HEK293 (cell line): Measurements from ENCODE around the gene ZNF609.

Experiments used
- CTCF ChIA-PET: fragments of 350-600 bp; formaldehyde crosslinking; extraction: SDS; loops from one replicate; lab custom pipeline; 2021; ENCODE audit warnings: antibody characterized with exemption; lab: Yijun Ruan, JAX
- POLR2A ChIA-PET: fragments of 300-600 bp; formaldehyde crosslinking; extraction: SDS; loops from one replicate; lab custom pipeline; 2020; ENCODE audit warnings: antibody characterized with exemption, inconsistent platforms; lab: Yijun Ruan, JAX
- H3K27ac ChIP-seq: fragments of 200-500 bp; sonication (Bioruptor generic); 2 replicates; pipeline ENCODE4 v1.5.1; 2014; ENCODE audit warnings: low read depth, low read length, control low read depth, inconsistent platforms; ENCODE audit errors: extremely low read depth
- H3K36me3 ChIP-seq, 2 experiments: fragments of 200-500 bp in 1 of 2; sonication (Bioruptor generic) in 1 of 2; 1 replicate in 1 of 2; 2 replicates in 1 of 2; pipeline ENCODE4 v1.5.1; 2014 to 2017; ENCODE audit warnings: inconsistent platforms in 2 of 2, low read length in 2 of 2; ENCODE audit not compliant: control insufficient read depth in 2 of 2, insufficient read depth in 1 of 2
- H3K4me1 ChIP-seq: fragments of 200-500 bp; sonication (Bioruptor generic); 2 replicates; pipeline ENCODE4 v1.5.1; 2014; ENCODE audit warnings: mild to moderate bottlenecking, low read length, inconsistent platforms; ENCODE audit not compliant: control insufficient read depth, insufficient read depth
- H3K4me3 ChIP-seq: 2 replicates; pipeline ENCODE4 v1.5.1; 2011; ENCODE audit warnings: low read depth, mild to moderate bottlenecking, control low read depth, low read length, moderate library complexity
- H3K9me3 ChIP-seq: fragments of 200-500 bp; sonication (Bioruptor generic); 2 replicates; pipeline ENCODE4 v1.5.1; 2014; ENCODE audit warnings: low read depth, low read length, inconsistent platforms; ENCODE audit not compliant: control insufficient read depth, insufficient read depth
- GFI1B ChIP-seq: fragments of 450-650 bp; formaldehyde crosslinking; IDR thresholded peaks from 2 replicates; pipeline ENCODE4 v1.5.1; 2016; ENCODE audit warnings: missing biosample characterization, missing genetic modification characterization
- HIC1 ChIP-seq: fragments of 450-650 bp; formaldehyde crosslinking; IDR thresholded peaks from 2 replicates; pipeline ENCODE4 v1.5.1; 2016; ENCODE audit warnings: missing biosample characterization, missing genetic modification characterization
- HOXD13 ChIP-seq: sonication (generic); formaldehyde crosslinking; IDR thresholded peaks from 2 replicates; pipeline ENCODE4 v1.8.0; 2022; ENCODE audit warnings: missing genetic modification reagents, borderline replicate concordance
- KLF16 ChIP-seq: fragments of 450-650 bp; formaldehyde crosslinking; IDR thresholded peaks from 2 replicates; pipeline ENCODE4 v1.5.1; 2017; ENCODE audit warnings: missing biosample characterization, missing genetic modification characterization
- KLF17 ChIP-seq: fragments of 450-650 bp; formaldehyde crosslinking; IDR thresholded peaks from 2 replicates; pipeline ENCODE4 v1.5.1; 2016; ENCODE audit warnings: missing biosample characterization, missing genetic modification characterization
- KLF8 ChIP-seq: fragments of 450-650 bp; formaldehyde crosslinking; IDR thresholded peaks from 2 replicates; pipeline ENCODE4 v1.5.1; 2016; ENCODE audit warnings: missing biosample characterization, missing genetic modification characterization
- PRDM6 ChIP-seq: fragments of 450-650 bp; formaldehyde crosslinking; IDR thresholded peaks from 2 replicates; pipeline ENCODE4 v1.5.1; 2017; ENCODE audit warnings: missing biosample characterization, missing genetic modification characterization
- RBAK ChIP-seq: fragments of 450-650 bp; formaldehyde crosslinking; IDR thresholded peaks from 2 replicates; pipeline ENCODE4 v1.5.1; 2016; ENCODE audit warnings: missing biosample characterization, missing genetic modification characterization
- SALL2 ChIP-seq: fragments of 450-650 bp; formaldehyde crosslinking; IDR thresholded peaks from 2 replicates; pipeline ENCODE4 v1.5.0; 2017; ENCODE audit warnings: missing biosample characterization, mild to moderate bottlenecking, missing genetic modification characterization, borderline replicate concordance
- ZBTB11 ChIP-seq: fragments of 450-650 bp; formaldehyde crosslinking; conservative IDR thresholded peaks from 2 replicates; pipeline ENCODE4 v1.5.1; 2016; ENCODE audit warnings: low read depth, missing biosample characterization, missing genetic modification characterization
- ZBTB8A ChIP-seq: fragments of 450-650 bp; formaldehyde crosslinking; IDR thresholded peaks from 2 replicates; pipeline ENCODE4 v1.5.1; 2016; ENCODE audit warnings: missing biosample characterization, missing genetic modification characterization
- ZIC2 ChIP-seq: fragments of 450-650 bp; formaldehyde crosslinking; IDR thresholded peaks from 2 replicates; pipeline ENCODE4 v1.5.1; 2016; ENCODE audit warnings: missing biosample characterization, missing genetic modification characterization
- ZNF211 ChIP-seq: fragments of 450-650 bp; formaldehyde crosslinking; IDR thresholded peaks from 2 replicates; pipeline ENCODE4 v1.5.1; 2016; ENCODE audit warnings: low read depth, missing biosample characterization, missing genetic modification characterization
- ZNF214 ChIP-seq: fragments of 450-650 bp; formaldehyde crosslinking; IDR thresholded peaks from 2 replicates; pipeline ENCODE4 v1.5.1; 2017; ENCODE audit warnings: missing biosample characterization, mild to moderate bottlenecking, missing genetic modification characterization, borderline replicate concordance
- ZNF221 ChIP-seq: fragments of 450-650 bp; formaldehyde crosslinking; IDR thresholded peaks from 2 replicates; pipeline ENCODE4 v1.5.1; 2017; ENCODE audit warnings: missing biosample characterization, missing genetic modification characterization, borderline replicate concordance
- ZNF239 ChIP-seq: fragments of 450-650 bp; formaldehyde crosslinking; IDR thresholded peaks from 2 replicates; pipeline ENCODE4 v1.5.1; 2016; ENCODE audit warnings: missing biosample characterization, missing genetic modification characterization
- ZNF404 ChIP-seq: fragments of 450-650 bp; formaldehyde crosslinking; IDR thresholded peaks from 2 replicates; pipeline ENCODE4 v1.5.1; 2017; ENCODE audit warnings: missing biosample characterization, missing genetic modification characterization
- ZNF416 ChIP-seq: fragments of 450-650 bp; formaldehyde crosslinking; IDR thresholded peaks from 2 replicates; pipeline ENCODE4 v1.5.1; 2016; ENCODE audit warnings: missing biosample characterization, missing genetic modification characterization
- ZNF423 ChIP-seq: fragments of 450-650 bp; formaldehyde crosslinking; IDR thresholded peaks from 2 replicates; pipeline ENCODE4 v1.5.1; 2016; ENCODE audit warnings: missing biosample characterization, missing genetic modification characterization
- ZNF449 ChIP-seq: fragments of 450-650 bp; formaldehyde crosslinking; IDR thresholded peaks from 2 replicates; pipeline ENCODE4 v1.5.1; 2017; ENCODE audit warnings: missing biosample characterization, mild to moderate bottlenecking, missing genetic modification characterization, moderate library complexity
- ZNF488 ChIP-seq: fragments of 450-650 bp; formaldehyde crosslinking; IDR thresholded peaks from 2 replicates; pipeline ENCODE4 v1.5.1; 2016; ENCODE audit warnings: missing biosample characterization, missing genetic modification characterization
- ZNF549 ChIP-seq: fragments of 450-650 bp; IDR thresholded peaks from 2 replicates; pipeline ENCODE4 v1.5.1; 2018; ENCODE audit warnings: missing biosample characterization, missing genetic modification characterization, mild to moderate bottlenecking, inconsistent platforms, moderate library complexity
- ZNF704 ChIP-seq: fragments of 450-650 bp; formaldehyde crosslinking; IDR thresholded peaks from 2 replicates; pipeline ENCODE4 v1.5.1; 2016; ENCODE audit warnings: missing biosample characterization, missing genetic modification characterization
- ZNF830 ChIP-seq: fragments of 450-650 bp; IDR thresholded peaks from 2 replicates; pipeline ENCODE4 v1.5.0; 2018; ENCODE audit warnings: missing biosample characterization, missing genetic modification characterization, low read depth, mild to moderate bottlenecking, moderate library complexity
- ZSCAN30 ChIP-seq: fragments of 450-650 bp; IDR thresholded peaks from 2 replicates; pipeline ENCODE4 v1.5.1; 2018; ENCODE audit warnings: missing biosample characterization, mild to moderate bottlenecking, missing genetic modification characterization, moderate library complexity

Gene ZNF609

GRCh38 chr15:64682255-64682654, 221.9 kb downstream of the ZNF609 start:
- H3K4me1 ChIP-seq: no peaks in the 10 kb centered on the region
- no peaks in the 10 kb centered on the region for H3K9me3 ChIP-seq
- peaks cover 0 to 79% of the 10 kb centered on the region in 2 experiments for H3K36me3 ChIP-seq
- ChIA-PET POLR2A (no interaction called here), CTCF (interaction anchor here (0.6 to 8.5 kb wide), 9 partner anchors 29 to 476 kb away, joined by 3 to 127 read pairs (median 4); no protein-coding TSS in a partner anchor)
- H3K4me3 ChIP-seq: no peak overlapping the region
- no peak overlapping the region for H3K27ac ChIP-seq
- TF ChIP-seq ZNF221 (tag by site-specific recombination) (no peak), ZSCAN30 (tag by site-specific recombination) (no peak), ZNF211 (no peak), ZNF239 (tag by site-specific recombination) (no peak), ZNF830 (no peak), ZNF549 (tag by site-specific recombination) (no peak), ZNF423 (tag by site-specific recombination) (no peak), ZNF214 (tag by site-specific recombination) (no peak), ZBTB11 (tag by site-specific recombination) (no peak), KLF17 (no peak), KLF16 (no peak), RBAK (tag by site-specific recombination) (no peak), KLF8 (tag by site-specific recombination) (no peak), ZBTB8A (tag by site-specific recombination) (no peak), ZNF449 (tag by site-specific recombination) (no peak)

GRCh38 chr15:64683378-64683777, 223.0 kb downstream of the ZNF609 start:
- no peaks in the 10 kb centered on the region; the same call in 1 of the 2 replicates for H3K4me1 ChIP-seq
- peaks cover 5 to 82% of the 10 kb centered on the region in 2 experiments for H3K36me3 ChIP-seq
- no peak overlapping the region for H3K27ac ChIP-seq
- H3K4me3 ChIP-seq: no peak overlapping the region
- CTCF ChIA-PET: interaction anchor here (0.9 to 8.5 kb wide), 2 partner anchors 20 to 47 kb away, joined by 3 to 127 read pairs; no protein-coding TSS in a partner anchor
- POLR2A ChIA-PET: no interaction called here
- no peaks in the 10 kb centered on the region for H3K9me3 ChIP-seq
- no peak for TF ChIP-seq ZNF404 (tag by site-specific recombination)
- TF ChIP-seq ZIC2: no peak
- TF ChIP-seq ZNF416 (tag by site-specific recombination): no peak
- no peak for TF ChIP-seq HIC1 (tag by site-specific recombination)
- TF ChIP-seq ZNF704 (tag by site-specific recombination): no peak
- TF ChIP-seq PRDM6: no peak
- TF ChIP-seq HOXD13 (CRISPR knock-in tag): no peak
- no peak for TF ChIP-seq GFI1B (tag by site-specific recombination)
- no peak for TF ChIP-seq ZNF488 (tag by site-specific recombination)
- TF ChIP-seq SALL2: no peak
